Chondrocyte (in vitro differentiated cells): ENCODE data around the gene GPR132. TPM values are rescaled to one million over a fixed set of nuclear protein-coding genes. Genes with fewer than 3 reads are reported as not detected.

Experiments
- DNase-seq: peaks from one replicate; pipeline ENCODE4 v3.0.0; 2021; ENCODE audit warnings: mixed read lengths, low spot score
- H3K27ac Mint-ChIP-seq: one replicate; pipeline ENCODE4 v1.8.0; 2021; ENCODE audit warnings: mild to moderate bottlenecking, moderate library complexity, mixed read lengths; ENCODE audit not compliant: unreplicated experiment
- H3K27me3 Mint-ChIP-seq: 2 replicates; pipeline ENCODE4 v1.8.0; 2021; ENCODE audit warnings: low read depth, mixed read lengths
- H3K36me3 Mint-ChIP-seq: 2 replicates; pipeline ENCODE4 v1.8.0; 2021; ENCODE audit warnings: low read depth, mixed read lengths
- H3K4me1 Mint-ChIP-seq: 2 replicates; pipeline ENCODE4 v1.8.0; 2021; ENCODE audit warnings: low read depth, mild to moderate bottlenecking, mixed read lengths
- H3K4me3 Mint-ChIP-seq: one replicate; pipeline ENCODE4 v1.8.0; 2021; ENCODE audit warnings: mild to moderate bottlenecking, moderate library complexity, mixed read lengths; ENCODE audit not compliant: unreplicated experiment
- H3K9me3 Mint-ChIP-seq: 2 replicates; pipeline ENCODE4 v1.8.0; 2021; ENCODE audit warnings: low read depth, mixed read lengths
- total RNA-seq: library from RNA; stranded (reverse); gene quantifications from 3 replicates; pipeline ENCODE4 v1.2.1, GENCODE V29; 2021
- TF ChIP-seq, protein P1 (sequence below): fragments of 200-600 bp; sonication (generic); IDR thresholded peaks from 2 replicates; pipeline ENCODE4 v1.5.0; 2021; ENCODE audit warnings: antibody characterized with exemption, mild to moderate bottlenecking, moderate library complexity

Gene GPR132
- total RNA-seq, 1 donor from 2014 or later: 0.30 TPM

GRCh38 chr14:105013150-105013785, 52.0 kb downstream of the GPR132 start:
- Mint-ChIP-seq H3K27ac (peak overlapping the region; percentile 81), H3K27me3 (no peaks in the 10 kb centered on the region), H3K4me3 (no peak overlapping the region), H3K9me3 (no peaks in the 10 kb centered on the region), H3K4me1 (peaks cover 61% of the 10 kb centered on the region), H3K36me3 (peaks cover 7% of the 10 kb centered on the region)
- TF ChIP-seq, protein P1, sequence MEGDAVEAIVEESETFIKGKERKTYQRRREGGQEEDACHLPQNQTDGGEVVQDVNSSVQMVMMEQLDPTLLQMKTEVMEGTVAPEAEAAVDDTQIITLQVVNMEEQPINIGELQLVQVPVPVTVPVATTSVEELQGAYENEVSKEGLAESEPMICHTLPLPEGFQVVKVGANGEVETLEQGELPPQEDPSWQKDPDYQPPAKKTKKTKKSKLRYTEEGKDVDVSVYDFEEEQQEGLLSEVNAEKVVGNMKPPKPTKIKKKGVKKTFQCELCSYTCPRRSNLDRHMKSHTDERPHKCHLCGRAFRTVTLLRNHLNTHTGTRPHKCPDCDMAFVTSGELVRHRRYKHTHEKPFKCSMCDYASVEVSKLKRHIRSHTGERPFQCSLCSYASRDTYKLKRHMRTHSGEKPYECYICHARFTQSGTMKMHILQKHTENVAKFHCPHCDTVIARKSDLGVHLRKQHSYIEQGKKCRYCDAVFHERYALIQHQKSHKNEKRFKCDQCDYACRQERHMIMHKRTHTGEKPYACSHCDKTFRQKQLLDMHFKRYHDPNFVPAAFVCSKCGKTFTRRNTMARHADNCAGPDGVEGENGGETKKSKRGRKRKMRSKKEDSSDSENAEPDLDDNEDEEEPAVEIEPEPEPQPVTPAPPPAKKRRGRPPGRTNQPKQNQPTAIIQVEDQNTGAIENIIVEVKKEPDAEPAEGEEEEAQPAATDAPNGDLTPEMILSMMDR: peak; percentile 52
- DNase-seq: peak; percentile 22

DNA sequence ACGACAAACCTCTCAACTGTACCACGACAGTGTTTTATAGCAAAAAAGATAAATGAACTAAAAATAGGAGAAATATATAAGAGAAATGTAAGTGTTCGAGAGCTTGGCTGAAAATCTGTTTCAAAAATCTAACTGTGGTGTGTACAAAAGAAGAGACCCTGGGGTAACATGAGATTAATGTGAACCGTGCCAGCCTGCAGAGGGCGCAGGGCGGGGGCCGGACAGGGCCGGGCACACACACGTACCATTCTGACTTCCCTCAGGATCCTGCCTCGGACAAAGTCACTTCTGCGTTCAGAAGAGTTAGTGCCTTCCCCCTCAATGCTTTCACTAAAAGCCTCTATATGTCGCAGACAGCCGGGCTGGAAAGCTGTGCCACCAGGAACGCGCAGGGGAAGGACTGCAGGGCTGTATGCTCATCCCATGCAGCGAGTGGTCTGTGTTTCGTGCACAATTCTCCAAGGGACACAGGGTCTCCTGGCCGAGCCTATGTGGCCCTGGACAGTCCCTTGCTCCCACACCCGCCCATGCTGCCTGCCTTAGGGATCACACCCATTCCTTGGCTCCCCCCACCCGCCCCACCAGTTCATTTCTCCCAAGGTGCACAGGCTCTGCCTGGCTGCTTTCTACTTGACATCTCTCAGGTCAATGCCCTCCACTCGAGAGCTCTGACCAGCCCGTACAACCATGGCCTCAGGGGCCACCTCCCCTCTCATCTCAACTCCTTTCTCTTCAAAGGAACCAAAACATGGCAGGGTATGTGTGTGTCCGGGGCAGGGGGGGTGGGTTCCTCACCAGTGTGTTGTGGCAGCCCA, 52.9 kb downstream of the GPR132 start:
- no peak for DNase-seq
- peak overlapping the region; percentile 41 for H3K27ac Mint-ChIP-seq
- no peaks in the 10 kb centered on the region for H3K9me3 Mint-ChIP-seq
- no peaks in the 10 kb centered on the region for H3K27me3 Mint-ChIP-seq
- H3K36me3 Mint-ChIP-seq: peaks cover 7% of the 10 kb centered on the region
- H3K4me3 Mint-ChIP-seq: no peak overlapping the region
- peaks cover 52% of the 10 kb centered on the region for H3K4me1 Mint-ChIP-seq
- TF ChIP-seq, protein P1: peak; percentile 73

- peak overlapping the region; percentile 13 for H3K27ac Mint-ChIP-seq
- H3K36me3 Mint-ChIP-seq: peaks cover 7% of the 10 kb centered on the region
- TF ChIP-seq, protein P1: no peak
Measured at GRCh38 chr14:105011312-105011990, 53.8 kb downstream of the GPR132 start.

GRCh38 chr14:105010891-105011291, 54.3 kb downstream of the GPR132 start:
- Mint-ChIP-seq H3K27me3 (no peaks in the 10 kb centered on the region), H3K36me3 (peaks cover 6% of the 10 kb centered on the region), H3K9me3 (no peaks in the 10 kb centered on the region), H3K4me3 (no peak overlapping the region), H3K4me1 (peaks cover 38% of the 10 kb centered on the region), H3K27ac (no peak overlapping the region)
- no peak for DNase-seq
- TF ChIP-seq, protein P1: no peak

More at GRCh38 chr14:105011312-105011990, 53.8 kb downstream of the GPR132 start:
- H3K9me3 Mint-ChIP-seq: no peaks in the 10 kb centered on the region
- H3K4me1 Mint-ChIP-seq: peaks cover 44% of the 10 kb centered on the region
- DNase-seq: no peak
- no peaks in the 10 kb centered on the region for H3K27me3 Mint-ChIP-seq
- H3K4me3 Mint-ChIP-seq: no peak overlapping the region

- no peak for DNase-seq
- Mint-ChIP-seq H3K27me3 (no peaks in the 10 kb centered on the region), H3K4me3 (no peak overlapping the region), H3K9me3 (no peaks in the 10 kb centered on the region), H3K4me1 (peaks cover 33% of the 10 kb centered on the region), H3K36me3 (peaks cover 6% of the 10 kb centered on the region), H3K27ac (no peak overlapping the region)
- TF ChIP-seq, protein P1: no peak
Measured at GRCh38 chr14:105010106-105010505, 55.1 kb downstream of the GPR132 start.
